ENCODE data around the gene GATAD2B.
A peak's percentile ranks its signal among the peaks of the same experiment; 100 is the strongest.

Gene GATAD2B

GRCh38 chr1:153922972-153923925 is at the start of gene GATAD2B:
TSS of gene GATAD2B (minus strand) at chr1:153922972. CDS start at chr1:153828347, 94,625 bp downstream.
- DNase-seq = peak; percentile 96 to 100 (median 100)

- DNase-seq = no peak
Observed at GRCh38 chr1:153970346-153970745, 47.6 kb upstream of the GATAD2B start.

- no peak for DNase-seq
Observed at GRCh38 chr1:153968972-153969371, 46.2 kb upstream of the GATAD2B start.

- DNase-seq = no peak
Observed at GRCh38 chr1:153968408-153968807, 45.6 kb upstream of the GATAD2B start.

- no peak for DNase-seq
Observed at GRCh38 chr1:153968000-153968363, 45.2 kb upstream of the GATAD2B start.

GRCh38 chr1:153967107-153967999 is 44.6 kb upstream of the GATAD2B start, which contains the start of gene CREB3L4:
TSS of gene CREB3L4 (plus strand) at chr1:153967902. CDS start at chr1:153968526, 624 bp downstream.
- peak; percentile 39 to 70 (median 52) for DNase-seq

GRCh38 chr1:153963850-153964331 is 41.1 kb upstream of the GATAD2B start:
- no peak for DNase-seq

GRCh38 chr1:153963030-153963849 is 40.5 kb upstream of the GATAD2B start, which contains the start of gene SLC39A1:
TSS of gene SLC39A1 (minus strand) at chr1:153963537. CDS start at chr1:153962715, 822 bp downstream.
- DNase-seq = peak; percentile 77 to 88 (median 81)

- DNase-seq = no peak
Observed at GRCh38 chr1:153962088-153963029, 39.6 kb upstream of the GATAD2B start.

- DNase-seq = no peak
Observed at GRCh38 chr1:153961421-153961820, 38.6 kb upstream of the GATAD2B start.

- no peak for DNase-seq
Observed at GRCh38 chr1:153960206-153960605, 37.4 kb upstream of the GATAD2B start.

GRCh38 chr1:153959454-153959853 is 36.7 kb upstream of the GATAD2B start:
- DNase-seq = no peak

- DNase-seq = no peak
Observed at GRCh38 chr1:153958961-153959260, 36.1 kb upstream of the GATAD2B start.

GRCh38 chr1:153958111-153958960 is 35.6 kb upstream of the GATAD2B start, which contains the start of gene CRTC2:
TSS of gene CRTC2 (minus strand) at chr1:153958612. CDS start at chr1:153958497, 115 bp downstream.
- peak; percentile 79 to 94 (median 88) for DNase-seq

GRCh38 chr1:153957744-153958110 is 35.0 kb upstream of the GATAD2B start:
- DNase-seq = peak in 2 of 4 experiments; percentile 24 to 27

- DNase-seq = no peak
Observed at GRCh38 chr1:153956997-153957715, 34.4 kb upstream of the GATAD2B start.

- no peak for DNase-seq
Observed at GRCh38 chr1:153954826-153955225, 32.1 kb upstream of the GATAD2B start.

GRCh38 chr1:153953859-153954365 is 31.1 kb upstream of the GATAD2B start:
- DNase-seq = no peak

GRCh38 chr1:153951801-153952200 is 29.0 kb upstream of the GATAD2B start:
- no peak for DNase-seq
